NCI-H510A (cell line): ENCODE results near the gene KRTAP25-1.

Source experiments
- DNase-seq: peaks from one replicate; lab custom pipeline; 2025; lab: John Stamatoyannopoulos, UW

KRTAP25-1 gene

DNA sequence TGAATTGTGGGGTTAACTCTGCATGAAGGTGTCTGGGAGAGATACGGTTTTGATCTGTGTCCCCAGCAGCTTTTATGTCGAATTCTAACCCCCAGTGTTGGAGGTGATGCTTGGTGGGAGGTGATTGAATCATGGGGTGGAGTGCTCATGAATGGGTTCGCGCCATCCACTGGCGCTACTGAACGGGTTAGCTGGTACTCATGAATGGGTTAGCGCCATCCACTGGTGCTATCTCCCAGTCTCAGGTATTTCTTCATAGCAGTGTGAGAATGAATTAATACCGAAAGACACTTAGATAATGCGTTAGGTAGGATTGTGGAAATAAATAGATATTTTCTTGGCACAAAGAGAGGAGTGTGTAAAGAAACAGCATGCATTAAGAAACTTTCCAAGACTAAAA, 40.5 kb downstream of the KRTAP25-1 start:
- DNase-seq: no peak

DNA sequence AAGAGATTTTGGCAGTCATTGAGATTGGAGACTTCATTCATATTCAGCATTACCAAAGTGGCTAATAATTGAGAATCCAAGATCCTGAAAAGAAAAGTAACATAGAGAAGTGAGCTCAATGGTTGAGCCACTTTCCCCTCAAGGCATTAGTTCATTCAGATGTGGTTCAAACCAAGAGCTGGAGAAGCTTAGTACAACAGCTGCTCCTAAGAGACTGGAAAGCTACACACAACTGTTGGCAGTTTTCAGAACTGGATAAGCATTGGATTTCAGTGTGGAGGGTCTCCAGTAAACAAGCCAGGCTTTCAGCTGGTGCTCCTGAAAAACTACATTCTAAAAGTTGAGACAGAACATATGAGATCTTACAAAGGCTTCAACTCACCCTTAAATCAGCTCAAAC, 44.3 kb downstream of the KRTAP25-1 start:
- DNase-seq: no peak

DNA sequence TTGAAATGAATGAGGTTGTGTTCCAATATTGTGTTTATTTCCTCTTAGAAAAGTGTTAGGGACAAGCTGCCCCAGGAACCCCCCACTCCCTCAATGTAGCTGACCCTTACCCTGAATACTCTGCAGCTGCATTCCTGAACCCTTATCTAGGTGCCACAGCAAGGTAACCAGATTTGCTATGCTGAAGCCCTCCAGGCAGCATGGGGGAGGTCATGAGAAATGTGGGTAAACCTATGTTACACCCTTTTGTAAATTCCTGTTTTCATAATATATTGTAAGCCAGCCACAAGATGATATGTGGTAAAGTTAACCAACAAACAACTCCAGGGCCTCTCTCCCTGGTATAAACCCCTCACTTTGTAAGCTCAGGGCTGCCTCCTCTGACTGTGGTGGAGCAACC, 45.6 kb downstream of the KRTAP25-1 start:
- DNase-seq: no peak

DNA sequence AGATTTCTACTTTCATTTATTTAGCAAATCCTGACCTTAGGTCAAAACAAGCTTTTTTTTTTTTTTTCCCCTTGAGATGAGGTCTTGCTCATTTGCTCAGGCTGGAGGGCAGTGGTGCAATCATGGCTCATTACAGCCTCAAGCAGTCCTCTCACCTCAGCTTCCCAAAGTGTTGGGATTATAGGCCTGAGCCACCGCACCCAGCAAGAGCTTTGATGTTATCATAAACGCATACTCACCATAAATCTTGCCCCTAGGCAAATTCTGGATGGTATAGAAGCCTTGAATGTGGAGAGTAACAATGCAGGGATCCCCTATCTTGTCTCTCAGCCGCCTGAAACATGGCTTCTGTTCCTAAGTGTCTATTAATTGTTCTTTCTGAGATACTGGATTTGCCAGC, 48.7 kb downstream of the KRTAP25-1 start:
- DNase-seq: no peak
